Upper lobe of right lung (tissue), 1 donor: ENCODE results near the gene CTNND1. TPM values are rescaled to one million over a fixed set of nuclear protein-coding genes. Genes with fewer than 3 reads are reported as not detected.

Source experiments
- ATAC-seq: fragments of 200-7000 bp; cut with Tn5 transposase; one replicate; pipeline ENCODE4 v1.9.1; 2020; ENCODE audit warnings: mild to moderate bottlenecking, moderate library complexity
- DNase-seq: peaks from one replicate; pipeline ENCODE4 v3.0.0-alpha.2; 2020
- H3K27ac ChIP-seq: fragments of 200-600 bp; one replicate; pipeline ENCODE4 v1.8.0; 2022
- H3K27me3 ChIP-seq: fragments of 200-600 bp; one replicate; pipeline ENCODE4 v1.8.0; 2022; ENCODE audit warnings: mild to moderate bottlenecking
- H3K36me3 ChIP-seq: fragments of 200-600 bp; one replicate; pipeline ENCODE4 v1.8.0; 2022
- H3K4me1 ChIP-seq: fragments of 200-600 bp; one replicate; pipeline ENCODE4 v1.8.0; 2022
- H3K4me3 ChIP-seq: fragments of 200-600 bp; one replicate; pipeline ENCODE4 v1.8.0; 2022; ENCODE audit warnings: mild to moderate bottlenecking
- H3K9me3 ChIP-seq: fragments of 200-600 bp; one replicate; pipeline ENCODE4 v1.8.0; 2022
- intact Hi-C: fragments of 100-400 bp; cut with DNase I; formaldehyde crosslinking; loops from one replicate; pipeline ENCODE4 v1.11.0; 2022
- total RNA-seq: library from RNA; stranded (reverse); fragmentation: NEBNext Ultra II Directional; extraction: Animal tissue kit (Norgen Biotek cat#: 25700); gene quantifications from one replicate; pipeline ENCODE4 v1.2.1, GENCODE V29; 2021
- TF ChIP-seq, protein P1 (sequence below): fragments of 200-600 bp; IDR thresholded peaks from one replicate; pipeline ENCODE4 v1.8.0; 2022; ENCODE audit warnings: antibody characterized with exemption
- donor health status: DM: no; HTN: yes; CAD: no; lungs with severe emphysema.

CTNND1 gene
- total RNA-seq, 1 donor from 2014 or later, result 245 TPM

DNA sequence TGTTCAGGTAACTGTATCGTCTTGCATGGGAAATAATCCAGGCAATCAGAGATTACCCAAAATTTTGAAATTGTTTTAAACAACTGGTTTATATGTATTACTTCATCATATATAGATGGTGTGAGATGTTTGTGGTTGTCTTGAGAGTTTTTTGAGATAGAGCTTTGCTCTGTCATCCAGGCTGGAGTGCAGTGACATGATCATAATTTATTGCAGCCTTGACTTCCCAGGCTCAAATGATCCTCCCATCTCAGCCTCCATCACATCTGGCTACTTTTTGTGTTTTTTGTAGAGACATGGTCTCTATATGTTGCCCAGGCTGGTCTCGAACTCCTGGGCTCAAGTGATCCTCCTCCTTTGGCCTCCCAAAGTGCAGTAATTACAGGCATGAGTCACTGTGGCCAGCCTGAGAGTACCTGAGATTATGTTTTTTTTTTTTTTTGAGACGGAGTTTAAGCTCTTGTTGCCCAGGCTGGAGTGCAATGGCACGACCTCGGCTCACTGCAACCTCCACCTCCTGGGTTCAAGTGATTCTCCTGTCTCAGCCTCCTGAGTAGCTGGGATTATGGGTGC lies 11.5 kb downstream of the CTNND1 start:
- no peak overlapping the region for H3K4me3 ChIP-seq
- no peaks in the 10 kb centered on the region for H3K27me3 ChIP-seq
- intact Hi-C loops, result no loop called here
- peaks cover 89% of the 10 kb centered on the region for H3K4me1 ChIP-seq
- no peaks in the 10 kb centered on the region for H3K36me3 ChIP-seq
- TF ChIP-seq, protein P1, sequence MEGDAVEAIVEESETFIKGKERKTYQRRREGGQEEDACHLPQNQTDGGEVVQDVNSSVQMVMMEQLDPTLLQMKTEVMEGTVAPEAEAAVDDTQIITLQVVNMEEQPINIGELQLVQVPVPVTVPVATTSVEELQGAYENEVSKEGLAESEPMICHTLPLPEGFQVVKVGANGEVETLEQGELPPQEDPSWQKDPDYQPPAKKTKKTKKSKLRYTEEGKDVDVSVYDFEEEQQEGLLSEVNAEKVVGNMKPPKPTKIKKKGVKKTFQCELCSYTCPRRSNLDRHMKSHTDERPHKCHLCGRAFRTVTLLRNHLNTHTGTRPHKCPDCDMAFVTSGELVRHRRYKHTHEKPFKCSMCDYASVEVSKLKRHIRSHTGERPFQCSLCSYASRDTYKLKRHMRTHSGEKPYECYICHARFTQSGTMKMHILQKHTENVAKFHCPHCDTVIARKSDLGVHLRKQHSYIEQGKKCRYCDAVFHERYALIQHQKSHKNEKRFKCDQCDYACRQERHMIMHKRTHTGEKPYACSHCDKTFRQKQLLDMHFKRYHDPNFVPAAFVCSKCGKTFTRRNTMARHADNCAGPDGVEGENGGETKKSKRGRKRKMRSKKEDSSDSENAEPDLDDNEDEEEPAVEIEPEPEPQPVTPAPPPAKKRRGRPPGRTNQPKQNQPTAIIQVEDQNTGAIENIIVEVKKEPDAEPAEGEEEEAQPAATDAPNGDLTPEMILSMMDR, result no peak
- H3K9me3 ChIP-seq, result no peaks in the 10 kb centered on the region
- H3K27ac ChIP-seq, result peak overlapping the region; percentile 44
- ATAC-seq (no peak), DNase-seq (no peak)

DNA sequence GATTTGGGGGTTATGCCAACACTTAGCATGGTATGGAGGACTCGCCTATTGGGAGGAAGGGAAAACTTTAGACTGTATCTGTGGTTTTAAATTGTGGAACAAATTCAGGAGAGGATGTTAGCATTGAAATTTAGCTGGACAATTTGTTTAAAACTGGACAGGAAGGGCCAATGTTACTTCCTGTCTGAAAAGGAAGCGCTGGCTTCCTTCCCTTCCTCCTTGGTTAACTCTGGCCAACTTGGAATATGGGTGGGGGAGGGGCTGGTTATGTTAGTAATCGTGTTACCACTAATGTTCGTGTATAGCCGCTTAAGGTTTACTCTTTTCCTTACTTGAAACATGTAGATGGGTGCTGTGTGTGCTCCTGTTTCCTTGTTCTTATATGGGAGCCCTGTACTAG lies 13.9 kb downstream of the CTNND1 start:
- Histone ChIP-seq H3K9me3 (no peaks in the 10 kb centered on the region), H3K4me3 (peak overlapping the region; percentile 30), H3K4me1 (peaks cover 95% of the 10 kb centered on the region), H3K36me3 (no peaks in the 10 kb centered on the region), H3K27me3 (no peaks in the 10 kb centered on the region), H3K27ac (peak overlapping the region; percentile 89)
- TF ChIP-seq, protein P1, result no peak
- intact Hi-C loops, result no loop called here
- no peak for ATAC-seq
- DNase-seq, result no peak

DNA sequence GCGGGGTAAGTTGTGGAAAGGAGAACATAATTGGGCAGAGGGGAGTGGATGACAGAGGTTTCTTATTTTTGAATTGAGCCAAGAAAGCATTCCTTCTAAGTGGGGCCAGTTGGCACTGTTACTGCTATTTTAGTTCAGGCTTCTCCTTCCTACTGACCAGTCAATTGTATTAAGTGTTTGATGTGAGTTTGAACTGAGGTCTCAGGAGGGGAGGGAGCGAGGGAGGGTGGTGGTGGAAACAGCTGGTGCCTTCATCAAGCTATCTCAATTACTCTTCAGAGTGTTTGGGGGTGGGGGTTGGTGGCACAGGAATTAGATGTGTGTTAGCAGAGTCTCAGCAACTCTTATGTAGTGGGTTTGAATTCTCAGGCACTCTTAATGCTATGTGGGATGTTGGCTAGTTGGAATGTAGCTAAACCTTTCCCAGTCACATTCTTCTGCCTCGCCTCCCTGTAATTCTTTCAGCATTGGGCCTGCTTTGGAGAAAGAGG lies 14.5 kb downstream of the CTNND1 start:
- H3K36me3 ChIP-seq, result no peaks in the 10 kb centered on the region
- no peaks in the 10 kb centered on the region for H3K27me3 ChIP-seq
- H3K4me1 ChIP-seq, result peaks cover 95% of the 10 kb centered on the region
- intact Hi-C loops, result no loop called here
- no peak for DNase-seq
- peak overlapping the region; percentile 89 for H3K27ac ChIP-seq
- H3K9me3 ChIP-seq, result no peaks in the 10 kb centered on the region
- peak overlapping the region; percentile 30 for H3K4me3 ChIP-seq
- TF ChIP-seq, protein P1, result no peak
- ATAC-seq, result peak; percentile 59

DNA sequence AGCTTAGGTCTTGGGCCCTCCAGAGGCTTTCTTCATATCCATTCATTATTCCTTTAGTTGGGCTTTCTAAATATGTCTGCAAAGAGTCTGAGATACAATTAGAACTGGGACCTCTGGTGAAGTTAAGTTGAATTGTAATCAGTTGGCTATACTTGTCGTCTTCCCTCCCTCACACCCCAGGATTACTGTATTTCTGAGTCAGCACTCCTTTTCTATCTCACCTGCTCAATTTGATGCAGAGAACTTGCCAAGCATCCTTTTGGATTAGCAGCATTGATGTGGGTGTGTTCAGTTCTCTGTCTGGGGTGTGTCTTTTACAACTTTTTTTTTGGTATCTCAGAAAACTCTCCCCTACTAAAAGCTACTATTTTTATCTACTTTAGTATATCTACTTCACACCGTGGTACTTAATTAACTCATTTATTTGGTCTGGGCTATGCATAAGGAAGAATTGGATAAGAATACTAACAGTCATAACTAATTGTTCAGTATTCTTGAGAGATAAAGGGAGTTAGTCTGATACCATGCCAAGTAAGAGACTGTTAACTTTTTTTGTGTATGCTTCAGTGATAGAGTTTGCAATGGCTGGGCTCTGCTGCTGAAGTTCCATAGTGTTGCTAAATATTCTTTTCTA lies 15.1 kb downstream of the CTNND1 start:
- peak overlapping the region; percentile 89 for H3K27ac ChIP-seq
- DNase-seq (no peak), ATAC-seq (no peak)
- no peaks in the 10 kb centered on the region for H3K27me3 ChIP-seq
- H3K36me3 ChIP-seq, result no peaks in the 10 kb centered on the region
- no peak overlapping the region for H3K4me3 ChIP-seq
- H3K9me3 ChIP-seq, result no peaks in the 10 kb centered on the region
- TF ChIP-seq, protein P1, result no peak
- intact Hi-C loops, result no loop called here
- H3K4me1 ChIP-seq, result peaks cover 95% of the 10 kb centered on the region

DNA sequence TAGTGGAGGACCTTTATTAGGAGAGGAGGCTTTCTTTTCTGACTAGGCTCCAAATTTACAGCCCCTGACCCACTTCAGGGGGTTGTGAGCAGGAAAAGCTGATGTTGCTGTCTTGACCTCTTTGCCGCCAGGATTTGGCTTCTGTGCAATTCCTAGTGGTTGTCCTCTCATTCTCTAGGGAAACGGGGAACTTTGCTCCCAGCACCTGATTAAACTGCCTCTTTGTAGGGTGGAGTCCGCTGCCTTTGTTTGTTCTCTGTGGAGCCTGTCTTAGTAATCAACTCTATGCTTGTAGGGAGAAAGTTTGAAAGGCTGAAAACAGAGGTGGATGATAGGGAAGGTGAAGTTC lies 16.3 kb downstream of the CTNND1 start:
- TF ChIP-seq, protein P1, result no peak
- intact Hi-C loops, result no loop called here

More for the DNA sequence above, 16.3 kb downstream of the CTNND1 start:
- no peak for ATAC-seq
- H3K27ac ChIP-seq, result peak overlapping the region; percentile 89
- peaks cover 95% of the 10 kb centered on the region for H3K4me1 ChIP-seq
- H3K36me3 ChIP-seq, result no peaks in the 10 kb centered on the region
- H3K4me3 ChIP-seq, result peak overlapping the region; percentile 11
- DNase-seq, result no peak
- H3K27me3 ChIP-seq, result no peaks in the 10 kb centered on the region
- no peaks in the 10 kb centered on the region for H3K9me3 ChIP-seq
